Ramos (cell line): ENCODE measurements around the gene TFAP2E.

ENCODE experiments used
- in situ Hi-C: fragments of 300-500 bp; cut with MboI; formaldehyde crosslinking; loops from one replicate; pipeline ENCODE4 v1.14.3; 2022; ENCODE audit warnings: low sequenced_read_pairs; ENCODE audit not compliant: unreplicated experiment

Gene TFAP2E

GRCh38 chr1:35556484-35557117 lies 16.5 kb upstream of the TFAP2E start:
- in situ Hi-C loops, result no loop called here

- in situ Hi-C loops, result no loop called here
These were observed 15.9 kb upstream of the TFAP2E start, which contains the start of gene KIAA0319L for GRCh38 chr1:35557118-35557610. TSS of gene KIAA0319L (minus strand) at chr1:35557403. CDS start at chr1:35554491, 2,912 bp downstream.

DNA sequence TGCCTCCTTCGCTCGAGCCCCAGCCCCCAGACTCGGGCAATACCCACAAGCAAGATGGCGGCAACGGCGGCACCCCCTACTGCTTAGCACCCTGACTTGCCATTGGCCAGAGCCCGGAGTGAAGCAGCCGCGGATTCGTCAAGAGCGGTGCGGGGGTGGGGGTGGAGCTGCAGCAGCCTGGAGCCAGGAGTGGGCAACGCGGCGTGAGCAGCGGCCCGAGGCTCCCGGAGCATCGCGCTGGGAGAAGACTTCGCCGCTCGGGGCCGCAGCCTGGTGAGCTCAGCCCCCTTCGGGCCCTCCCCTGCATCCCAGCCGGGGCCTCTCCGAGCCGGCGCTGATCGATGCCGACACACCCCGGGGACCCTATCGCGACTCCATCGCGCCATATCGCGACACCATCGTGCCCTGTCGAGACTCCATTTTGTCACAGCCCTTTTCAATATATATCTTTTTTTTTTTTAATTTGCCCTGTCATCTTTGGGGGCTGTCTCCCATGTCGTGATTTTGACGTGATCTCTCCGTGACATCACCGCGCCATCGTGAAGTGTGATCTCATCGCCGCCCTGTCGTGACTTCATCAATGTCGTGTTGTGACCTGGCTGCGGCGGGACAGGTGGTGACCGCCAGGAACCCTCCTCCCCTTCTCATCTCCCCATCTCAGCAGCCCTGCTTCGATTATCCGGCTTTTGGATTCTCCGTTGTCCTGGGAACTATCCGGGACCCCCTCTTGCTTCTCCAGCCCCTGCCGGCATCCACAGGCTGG lies 15.3 kb upstream of the TFAP2E start, which contains the start of gene NCDN:
Gene NCDN (plus strand): TSS at position 189 of the 763 bp plus-strand sequence. CDS start 392 bp downstream, at position 581.
- in situ Hi-C loops, result no loop called here

GRCh38 chr1:35558374-35559316 lies 14.5 kb upstream of the TFAP2E start:
- in situ Hi-C loops, result no loop called here

DNA sequence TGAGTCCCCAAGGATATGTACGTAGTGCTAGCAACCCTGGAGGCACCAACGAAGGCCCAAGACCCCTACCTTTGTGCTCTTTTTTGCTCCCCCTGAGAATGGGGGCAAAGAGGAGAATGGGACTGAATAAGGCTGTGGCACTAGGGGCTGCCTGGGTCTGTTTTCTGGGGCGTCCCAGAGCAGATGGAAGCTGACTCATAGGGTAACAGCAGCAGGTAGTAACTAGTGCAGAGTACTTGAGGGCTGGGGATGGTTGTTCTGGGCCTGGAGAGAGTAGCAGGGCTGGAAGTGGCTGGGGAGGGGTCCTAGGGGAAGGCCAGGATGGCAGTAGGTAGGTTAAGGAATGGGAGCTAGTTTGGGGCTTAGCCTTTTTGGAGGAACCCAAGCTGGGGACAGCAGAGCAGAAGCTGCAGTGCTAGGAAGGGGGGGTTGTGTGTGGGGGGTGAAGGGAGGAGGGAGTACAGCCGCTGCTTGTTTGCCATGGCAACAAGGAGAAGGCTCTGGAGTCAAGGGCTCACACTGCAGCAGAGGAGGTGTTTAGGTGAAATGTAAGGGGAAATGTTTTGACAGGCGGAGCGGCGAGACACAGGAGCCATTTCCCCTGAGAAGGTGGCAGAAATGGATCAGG lies 13.7 kb upstream of the TFAP2E start:
- in situ Hi-C loops, result no loop called here

- in situ Hi-C loops, result loop anchor here (5.0 kb wide), 1 partner anchor 108 kb away; no protein-coding TSS in a partner anchor
These were observed 12.6 kb upstream of the TFAP2E start for GRCh38 chr1:35560256-35561225.

DNA sequence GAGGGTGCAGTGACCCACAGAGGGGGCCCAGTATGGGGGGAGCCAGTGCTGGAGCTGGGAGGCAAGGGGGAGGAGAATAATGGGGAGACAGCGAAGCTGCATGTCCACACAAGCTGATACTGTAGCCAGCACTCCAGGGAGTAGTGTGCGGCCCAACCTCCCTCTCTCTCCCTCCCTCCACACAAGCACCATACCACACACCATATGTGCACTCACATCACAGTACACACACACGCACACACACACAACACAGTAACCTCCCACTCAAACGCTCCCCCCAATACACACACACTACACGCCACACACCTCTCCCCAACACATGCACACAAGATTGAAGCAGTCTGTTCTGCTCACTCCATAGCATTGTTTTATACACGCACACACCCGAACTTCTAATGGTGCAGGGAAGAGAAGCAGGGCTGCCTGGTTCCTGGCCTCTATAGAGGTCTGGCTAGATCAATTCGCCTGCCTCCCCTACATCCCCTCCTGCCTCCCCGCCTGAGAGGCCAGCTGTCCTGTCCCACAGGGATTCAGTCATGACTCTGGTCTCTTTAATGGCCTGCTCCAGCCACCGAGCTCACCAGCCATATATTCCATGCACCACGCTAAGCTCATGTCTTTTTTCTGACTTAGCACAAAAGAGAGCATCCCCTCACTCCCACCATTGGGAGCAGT lies 11.7 kb upstream of the TFAP2E start:
- in situ Hi-C loops, result loop anchor here (5.0 kb wide), 1 partner anchor 109 kb away; no protein-coding TSS in a partner anchor

- in situ Hi-C loops, result loop anchor here (5.0 kb wide), 1 partner anchor 110 kb away; no protein-coding TSS in a partner anchor
These were observed 11.0 kb upstream of the TFAP2E start for GRCh38 chr1:35561972-35562680.

GRCh38 chr1:35563166-35563565 lies 9.9 kb upstream of the TFAP2E start:
- in situ Hi-C loops, result loop anchor here (5.0 kb wide), 1 partner anchor 111 kb away; no protein-coding TSS in a partner anchor

- in situ Hi-C loops, result loop anchor here (5.0 kb wide), 1 partner anchor 112 kb away; no protein-coding TSS in a partner anchor
These were observed 8.9 kb upstream of the TFAP2E start for GRCh38 chr1:35564037-35564883.

DNA sequence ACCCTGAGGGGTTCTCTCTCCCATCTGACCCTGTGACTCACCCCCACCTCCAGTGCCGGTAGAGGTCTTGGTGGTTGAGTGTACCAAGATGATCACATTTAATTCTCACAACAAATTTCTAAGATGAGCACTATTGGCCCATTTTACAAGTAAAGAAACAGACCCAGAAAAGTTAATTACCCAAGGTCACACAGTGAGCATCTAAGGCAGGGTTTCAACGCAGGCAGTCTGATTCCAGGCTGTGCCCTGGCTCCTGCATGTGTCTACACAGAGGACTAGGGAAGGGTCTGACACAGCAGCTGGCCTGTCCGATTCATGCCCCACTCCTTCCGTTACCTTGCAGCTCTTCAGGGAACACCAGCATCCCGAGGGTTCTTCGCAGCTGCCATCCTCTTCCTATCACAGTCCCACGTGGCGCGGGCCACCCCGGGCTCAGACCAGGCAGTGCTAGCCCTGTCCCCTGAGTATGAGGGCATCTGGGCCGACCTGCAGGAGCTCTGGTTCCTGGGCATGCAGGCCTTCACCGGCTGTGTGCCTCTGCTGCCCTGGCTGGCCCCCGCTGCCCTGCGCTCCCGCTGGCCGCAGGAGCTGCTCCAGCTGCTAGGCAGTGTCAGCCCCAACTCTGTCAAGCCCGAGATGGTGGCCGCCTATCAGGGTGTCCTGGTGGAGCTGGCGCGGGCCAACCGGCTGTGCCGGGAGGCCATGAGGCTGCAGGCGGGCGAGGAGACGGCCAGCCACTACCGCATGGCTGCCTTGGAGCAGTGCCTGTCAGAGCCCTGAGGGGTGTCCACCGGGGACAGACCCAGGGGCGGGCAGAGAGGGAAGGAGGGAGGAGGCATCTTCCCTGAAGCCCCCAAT lies 8.0 kb upstream of the TFAP2E start:
- in situ Hi-C loops, result loop anchor here (5.0 kb wide), 3 partner anchors 113 to 212 kb away; no protein-coding TSS in a partner anchor

DNA sequence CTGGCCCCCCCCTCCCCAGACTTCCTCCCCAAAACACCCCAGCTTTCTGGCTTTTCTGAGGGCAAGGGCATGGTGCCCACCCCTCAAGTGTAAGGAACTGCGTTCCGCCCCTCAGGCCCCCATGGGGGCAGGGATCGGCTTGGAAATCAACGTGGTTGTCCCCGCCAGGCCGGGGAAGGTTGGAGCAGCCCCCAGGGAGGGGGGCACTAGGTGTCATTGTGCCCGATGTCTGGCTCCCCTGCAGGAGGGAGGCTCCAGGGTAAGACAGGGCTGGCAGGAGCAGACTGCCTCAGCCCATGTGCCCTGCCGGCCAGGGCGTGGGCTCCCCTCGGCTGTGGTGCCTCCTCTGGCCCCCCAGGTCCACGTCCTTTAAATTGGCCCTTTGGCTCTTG lies 7.4 kb upstream of the TFAP2E start:
- in situ Hi-C loops, result loop anchor here (5.0 kb wide), 2 partner anchors 147 to 212 kb away; no protein-coding TSS in a partner anchor

GRCh38 chr1:35567947-35568558 lies 5.1 kb upstream of the TFAP2E start:
- in situ Hi-C loops, result loop anchor here (5.0 kb wide), 2 partner anchors 144 to 209 kb away; no protein-coding TSS in a partner anchor

- in situ Hi-C loops, result loop anchor here (5.0 kb wide), 2 partner anchors 143 to 208 kb away; no protein-coding TSS in a partner anchor
These were observed 4.1 kb upstream of the TFAP2E start for GRCh38 chr1:35568975-35569395.

- in situ Hi-C loops, result loop anchor here (5.0 kb wide), 2 partner anchors 142 to 207 kb away; no protein-coding TSS in a partner anchor
These were observed 3.2 kb upstream of the TFAP2E start for GRCh38 chr1:35569936-35570335.
